ENCODE measurements around the gene ZFAND3. TPM values are rescaled to one million over a fixed set of nuclear protein-coding genes. Genes with fewer than 3 reads are reported as not detected.

Gene ZFAND3
- total RNA-seq, 1 experiment from 2014 or later = 64.0 TPM

DNA sequence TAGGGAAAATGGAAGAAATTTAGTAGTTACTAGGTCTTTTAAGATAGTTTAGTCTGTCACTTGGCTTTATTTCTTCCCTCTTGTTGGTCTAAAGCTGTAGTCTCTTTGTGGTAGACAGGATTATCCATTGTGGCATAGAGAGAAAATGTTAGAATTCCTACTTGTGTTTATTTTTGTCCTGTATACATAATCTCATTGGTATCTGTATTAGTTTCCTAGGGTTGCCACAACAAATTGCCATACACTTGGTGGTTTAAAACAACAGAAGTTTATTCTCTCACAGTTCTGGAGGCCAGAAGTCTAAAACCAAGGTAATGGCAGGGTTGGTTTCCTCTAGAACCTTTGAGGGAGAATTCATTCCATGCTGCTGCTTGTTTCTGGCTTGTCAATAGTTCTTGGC, 119.4 kb downstream of the ZFAND3 start:
- no peak for DNase-seq (ENCODE audit: low spot score)
- Histone ChIP-seq H3K4me1 (ENCODE audit: insufficient read depth, low read length, poor library complexity, severe bottlenecking) (peaks cover 82% of the 10 kb centered on the region), H3K4me3 (ENCODE audit: low read depth, low read length, poor library complexity, severe bottlenecking) (no peak overlapping the region), H3K27ac (ENCODE audit: low read depth, low read length, poor library complexity, severe bottlenecking) (peak overlapping the region; percentile 1), H3K27me3 (replicated peaks; ENCODE audit: insufficient read depth, low read depth, low read length, poor library complexity) (no peaks in the 10 kb centered on the region), H3K36me3 (ENCODE audit: insufficient read depth, low read length, poor library complexity, severe bottlenecking) (no peaks in the 10 kb centered on the region), H3K9me3 (ENCODE audit: low read depth, low read length, poor library complexity, severe bottlenecking) (no peaks in the 10 kb centered on the region)
- TF ChIP-seq, protein P1, sequence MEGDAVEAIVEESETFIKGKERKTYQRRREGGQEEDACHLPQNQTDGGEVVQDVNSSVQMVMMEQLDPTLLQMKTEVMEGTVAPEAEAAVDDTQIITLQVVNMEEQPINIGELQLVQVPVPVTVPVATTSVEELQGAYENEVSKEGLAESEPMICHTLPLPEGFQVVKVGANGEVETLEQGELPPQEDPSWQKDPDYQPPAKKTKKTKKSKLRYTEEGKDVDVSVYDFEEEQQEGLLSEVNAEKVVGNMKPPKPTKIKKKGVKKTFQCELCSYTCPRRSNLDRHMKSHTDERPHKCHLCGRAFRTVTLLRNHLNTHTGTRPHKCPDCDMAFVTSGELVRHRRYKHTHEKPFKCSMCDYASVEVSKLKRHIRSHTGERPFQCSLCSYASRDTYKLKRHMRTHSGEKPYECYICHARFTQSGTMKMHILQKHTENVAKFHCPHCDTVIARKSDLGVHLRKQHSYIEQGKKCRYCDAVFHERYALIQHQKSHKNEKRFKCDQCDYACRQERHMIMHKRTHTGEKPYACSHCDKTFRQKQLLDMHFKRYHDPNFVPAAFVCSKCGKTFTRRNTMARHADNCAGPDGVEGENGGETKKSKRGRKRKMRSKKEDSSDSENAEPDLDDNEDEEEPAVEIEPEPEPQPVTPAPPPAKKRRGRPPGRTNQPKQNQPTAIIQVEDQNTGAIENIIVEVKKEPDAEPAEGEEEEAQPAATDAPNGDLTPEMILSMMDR (conservative IDR thresholded peaks at IDR 0.05; ENCODE audit: low read depth, low read length) = no peak
- TF ChIP-seq EZH2 (IDR thresholded peaks at IDR 0.05; ENCODE audit: borderline replicate concordance, low read depth, low read length, poor library complexity, severe bottlenecking) = no peak
- no TSS peak for BruUV-seq (replicated peaks)
- intact Hi-C loops (cut with micrococcal nuclease; ENCODE audit: unreplicated experiment) = no loop called here
- ChIA-PET CTCF (no interaction called here), POLR2A (ENCODE audit: low non-redundant PET) (no interaction called here)

DNA sequence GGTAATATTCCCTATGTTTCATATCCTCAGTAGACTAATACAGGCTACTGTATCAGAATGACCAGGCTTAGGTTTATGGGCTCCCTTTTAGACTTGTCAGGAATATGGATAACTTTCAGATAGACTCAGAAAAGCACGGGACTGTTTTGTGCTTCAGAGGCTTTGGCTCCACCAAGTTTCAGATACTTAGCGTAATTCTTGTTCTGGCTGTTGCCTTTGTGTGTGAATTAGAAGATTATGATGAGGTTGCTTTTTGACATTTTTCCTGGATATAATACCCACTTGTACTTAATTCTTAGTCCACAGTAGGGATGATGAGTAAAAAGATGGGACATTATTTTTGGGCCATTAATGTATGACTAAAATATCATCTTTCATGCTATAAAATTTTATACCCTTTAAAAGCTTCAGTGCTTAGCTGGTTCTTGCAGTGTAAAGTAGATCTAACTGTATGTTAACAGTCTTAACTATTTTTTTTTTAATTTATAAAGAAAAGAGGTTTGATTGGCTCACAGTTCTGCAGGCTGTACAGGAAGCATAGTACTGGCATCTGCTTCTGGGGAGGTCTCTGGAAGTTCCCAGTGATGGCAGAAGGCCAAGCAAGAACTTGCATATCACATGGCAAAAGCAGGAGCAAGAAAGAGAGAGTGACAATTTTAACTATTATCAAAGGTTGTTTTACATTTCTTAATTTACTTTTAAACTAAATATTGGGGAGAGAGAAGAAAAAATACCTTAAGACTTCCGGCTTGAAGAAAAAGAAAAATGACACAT, 120.7 kb downstream of the ZFAND3 start:
- peak; percentile 79 for DNase-seq (ENCODE audit: low spot score)

GRCh38 chr6:37941871-37942270, 122.3 kb downstream of the ZFAND3 start:
- CTCF ChIA-PET = no interaction called here
- POLR2A ChIA-PET (ENCODE audit: low non-redundant PET) = interaction anchor here (0.6 kb wide), 1 partner anchor 30 kb away, joined by 4 read pairs; no protein-coding TSS in a partner anchor
- H3K27me3 ChIP-seq (replicated peaks; ENCODE audit: insufficient read depth, low read depth, low read length, poor library complexity) = no peaks in the 10 kb centered on the region
- BruUV-seq (replicated peaks) = no TSS peak
- peaks cover 66% of the 10 kb centered on the region for H3K4me1 ChIP-seq (ENCODE audit: insufficient read depth, low read length, poor library complexity, severe bottlenecking)
- H3K4me3 ChIP-seq (ENCODE audit: low read depth, low read length, poor library complexity, severe bottlenecking) = no peak overlapping the region
- no peak for DNase-seq (ENCODE audit: low spot score)
- TF ChIP-seq, protein P1 (conservative IDR thresholded peaks at IDR 0.05; ENCODE audit: low read depth, low read length) = no peak
- TF ChIP-seq EZH2 (IDR thresholded peaks at IDR 0.05; ENCODE audit: borderline replicate concordance, low read depth, low read length, poor library complexity, severe bottlenecking) = no peak
- no peak overlapping the region for H3K27ac ChIP-seq (ENCODE audit: low read depth, low read length, poor library complexity, severe bottlenecking)
- intact Hi-C loops (cut with micrococcal nuclease; ENCODE audit: unreplicated experiment) = no loop called here
- H3K36me3 ChIP-seq (ENCODE audit: insufficient read depth, low read length, poor library complexity, severe bottlenecking) = no peaks in the 10 kb centered on the region
- H3K9me3 ChIP-seq (ENCODE audit: low read depth, low read length, poor library complexity, severe bottlenecking) = no peaks in the 10 kb centered on the region

More for the DNA sequence above, 120.7 kb downstream of the ZFAND3 start:
- no TSS peak for BruUV-seq (replicated peaks)
- H3K9me3 ChIP-seq (ENCODE audit: low read depth, low read length, poor library complexity, severe bottlenecking) = no peaks in the 10 kb centered on the region
- H3K36me3 ChIP-seq (ENCODE audit: insufficient read depth, low read length, poor library complexity, severe bottlenecking) = no peaks in the 10 kb centered on the region
- intact Hi-C loops (cut with micrococcal nuclease; ENCODE audit: unreplicated experiment) = no loop called here
- ChIA-PET POLR2A (ENCODE audit: low non-redundant PET) (interaction anchor here (0.5 kb wide), 1 partner anchor 81 kb away, joined by 3 read pairs; no protein-coding TSS in a partner anchor), CTCF (no interaction called here)
- H3K27me3 ChIP-seq (replicated peaks; ENCODE audit: insufficient read depth, low read depth, low read length, poor library complexity) = no peaks in the 10 kb centered on the region
- H3K27ac ChIP-seq (ENCODE audit: low read depth, low read length, poor library complexity, severe bottlenecking) = peak overlapping the region; percentile 39
- no peak overlapping the region for H3K4me3 ChIP-seq (ENCODE audit: low read depth, low read length, poor library complexity, severe bottlenecking)
- TF ChIP-seq, protein P1 (conservative IDR thresholded peaks at IDR 0.05; ENCODE audit: low read depth, low read length) = no peak
- TF ChIP-seq EZH2 (IDR thresholded peaks at IDR 0.05; ENCODE audit: borderline replicate concordance, low read depth, low read length, poor library complexity, severe bottlenecking) = no peak
- H3K4me1 ChIP-seq (ENCODE audit: insufficient read depth, low read length, poor library complexity, severe bottlenecking) = peaks cover 82% of the 10 kb centered on the region
